Brain pericyte (primary cell): ENCODE measurements around the gene AIMP1.

Source experiments
- DNase-seq: peaks from one replicate; pipeline ENCODE4 v3.0.0-alpha.2; 2012; ENCODE audit warnings: low read depth, low spot score

AIMP1 gene

GRCh38 chr4:106315968-106316772 is at the start of gene AIMP1, which contains the start of gene TBCK:
Gene AIMP1 (plus strand): TSS chr4:106316550. CDS start chr4:106325010, 8,460 bp downstream.
Gene TBCK (minus strand): TSS chr4:106316209. CDS start chr4:106308960, 7,249 bp downstream.
- DNase-seq, result peak; percentile 85

GRCh38 chr4:106268786-106269185 is 47.6 kb upstream of the AIMP1 start:
- DNase-seq, result no peak

GRCh38 chr4:106269711-106270110 is 46.6 kb upstream of the AIMP1 start:
- no peak for DNase-seq

GRCh38 chr4:106270736-106271135 is 45.6 kb upstream of the AIMP1 start:
- DNase-seq, result no peak

GRCh38 chr4:106273831-106274230 is 42.5 kb upstream of the AIMP1 start:
- no peak for DNase-seq

GRCh38 chr4:106277140-106277675 is 39.1 kb upstream of the AIMP1 start:
- DNase-seq, result peak; percentile 40

- DNase-seq, result no peak
Measured at GRCh38 chr4:106284227-106284626, 32.1 kb upstream of the AIMP1 start.

- no peak for DNase-seq
Measured at GRCh38 chr4:106286611-106287010, 29.7 kb upstream of the AIMP1 start.

- peak; percentile 88 for DNase-seq
Measured at GRCh38 chr4:106287353-106287969, 28.9 kb upstream of the AIMP1 start.

- no peak for DNase-seq
Measured at GRCh38 chr4:106289737-106290136, 26.6 kb upstream of the AIMP1 start.

GRCh38 chr4:106291678-106292077 is 24.7 kb upstream of the AIMP1 start:
- DNase-seq, result no peak

GRCh38 chr4:106294062-106294461 is 22.3 kb upstream of the AIMP1 start:
- no peak for DNase-seq

- no peak for DNase-seq
Measured at GRCh38 chr4:106297245-106298035, 18.9 kb upstream of the AIMP1 start.

- no peak for DNase-seq
Measured at GRCh38 chr4:106299977-106300376, 16.4 kb upstream of the AIMP1 start.

- DNase-seq, result no peak
Measured at GRCh38 chr4:106301393-106302061, 14.8 kb upstream of the AIMP1 start.

GRCh38 chr4:106302062-106302438 is 14.3 kb upstream of the AIMP1 start:
- DNase-seq, result no peak

- no peak for DNase-seq
Measured at GRCh38 chr4:106303548-106304281, 12.6 kb upstream of the AIMP1 start.

- no peak for DNase-seq
Measured at GRCh38 chr4:106304632-106305031, 11.7 kb upstream of the AIMP1 start.

GRCh38 chr4:106305435-106306055 is 10.8 kb upstream of the AIMP1 start:
- DNase-seq, result no peak

- no peak for DNase-seq
Measured at GRCh38 chr4:106306561-106306960, 9.8 kb upstream of the AIMP1 start.
